Fibroblast of gingiva (primary cell): ENCODE results near the gene AGAP3.
"Not testable (repeated sequence)": the region's sequence is repeated elsewhere in the genome, so short reads cannot be mapped to it uniquely, and the experiment has no call there.

Experiments used
- DNase-seq: peaks from one replicate; pipeline ENCODE4 v3.0.0-alpha.2; 2011; ENCODE audit warnings: low read depth

Gene AGAP3

DNA sequence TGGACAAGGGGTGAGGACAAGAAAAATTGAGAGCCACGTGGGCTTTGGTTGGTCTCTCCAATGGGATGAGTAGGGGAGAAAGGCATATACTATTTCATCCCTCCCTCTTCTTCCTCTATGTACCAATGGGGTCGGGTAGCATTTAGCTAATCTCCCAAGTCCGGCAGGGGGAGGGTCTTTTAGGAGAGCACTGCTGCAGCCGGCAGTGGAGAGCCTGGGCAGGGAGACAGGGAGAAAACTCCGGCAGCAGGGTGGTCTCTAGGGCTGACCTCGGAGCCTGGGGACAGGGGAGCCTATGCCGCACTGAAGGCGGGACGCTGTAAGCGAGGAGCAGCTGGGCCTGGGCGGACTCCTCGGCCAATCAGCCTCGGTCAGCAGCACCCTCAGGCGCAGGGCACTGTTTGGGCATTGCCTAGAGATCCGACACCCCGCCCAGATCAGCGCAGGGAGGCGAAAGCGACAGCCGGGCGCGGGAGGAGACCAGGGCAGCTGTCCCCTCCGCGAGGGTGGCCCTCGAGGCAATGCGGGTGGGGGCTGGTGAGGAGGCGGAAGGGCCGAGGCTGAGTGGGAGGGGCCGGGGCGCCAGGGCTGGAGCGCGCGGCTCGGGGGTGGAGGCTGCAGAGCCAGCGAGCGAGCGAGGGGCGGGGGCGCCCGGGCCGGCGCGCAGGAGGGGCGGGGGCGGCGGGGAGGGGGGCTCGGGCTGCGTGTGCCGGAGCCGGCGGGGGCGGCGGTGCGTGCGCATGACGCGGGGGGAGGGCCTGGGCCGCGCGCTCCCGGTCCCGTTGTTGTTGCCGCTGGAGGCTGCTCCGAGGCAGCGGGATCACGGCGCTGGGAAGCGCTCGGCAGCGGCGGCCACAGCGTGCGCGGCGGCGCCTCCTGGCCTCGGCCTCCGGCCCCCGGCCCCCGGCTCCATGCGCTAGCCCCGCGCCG lies at the start of gene AGAP3:
TSS of gene AGAP3 (plus strand) at position 785 of the 930 bp plus-strand sequence. CDS start 267 bp downstream, outside the sequence.
- peak; percentile 85 for DNase-seq

DNA sequence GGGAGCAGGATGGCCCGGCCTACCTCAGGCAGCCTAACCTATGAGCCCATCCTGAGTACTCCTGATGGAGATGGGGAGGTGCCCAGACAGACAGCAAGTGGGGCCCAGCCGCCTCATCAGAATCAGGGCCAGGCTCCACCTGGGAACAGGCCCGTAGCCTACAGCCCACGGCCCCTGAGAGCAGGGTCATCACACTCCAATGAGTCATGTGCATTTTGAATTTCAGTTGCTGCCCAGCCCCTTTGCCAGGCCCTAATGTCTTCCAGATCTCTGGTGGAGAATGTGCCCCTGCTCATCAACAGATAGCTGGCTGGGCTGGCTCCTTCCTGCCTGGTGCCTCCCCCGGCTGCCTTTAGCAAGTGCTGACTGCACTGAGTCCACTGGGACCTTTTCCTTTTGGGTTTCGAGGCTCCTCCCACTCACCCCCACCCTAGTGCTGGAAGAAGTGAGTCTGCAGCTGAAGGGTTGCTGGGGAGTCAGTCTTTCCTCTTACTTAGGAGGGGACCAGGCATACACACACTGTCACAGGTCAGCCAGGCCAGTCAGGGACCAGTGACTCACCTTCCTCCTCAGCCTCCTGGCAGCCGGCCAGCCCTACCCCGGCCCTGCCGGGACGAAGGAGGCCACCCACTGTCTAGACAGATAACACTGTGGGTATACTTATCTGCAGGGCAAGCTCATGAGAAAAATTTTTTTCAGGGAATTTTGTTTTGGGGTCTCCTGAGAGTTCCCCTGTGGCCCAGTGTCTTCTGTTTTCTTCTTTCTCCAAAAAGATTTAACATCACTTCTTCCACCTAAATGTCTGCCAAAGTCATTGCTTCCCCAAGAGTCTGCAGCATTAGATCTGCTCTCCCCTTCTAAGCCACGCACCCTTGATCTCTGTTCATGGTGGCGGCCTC lies 47.1 kb upstream of the AGAP3 start:
- DNase-seq: peak; percentile 86

DNA sequence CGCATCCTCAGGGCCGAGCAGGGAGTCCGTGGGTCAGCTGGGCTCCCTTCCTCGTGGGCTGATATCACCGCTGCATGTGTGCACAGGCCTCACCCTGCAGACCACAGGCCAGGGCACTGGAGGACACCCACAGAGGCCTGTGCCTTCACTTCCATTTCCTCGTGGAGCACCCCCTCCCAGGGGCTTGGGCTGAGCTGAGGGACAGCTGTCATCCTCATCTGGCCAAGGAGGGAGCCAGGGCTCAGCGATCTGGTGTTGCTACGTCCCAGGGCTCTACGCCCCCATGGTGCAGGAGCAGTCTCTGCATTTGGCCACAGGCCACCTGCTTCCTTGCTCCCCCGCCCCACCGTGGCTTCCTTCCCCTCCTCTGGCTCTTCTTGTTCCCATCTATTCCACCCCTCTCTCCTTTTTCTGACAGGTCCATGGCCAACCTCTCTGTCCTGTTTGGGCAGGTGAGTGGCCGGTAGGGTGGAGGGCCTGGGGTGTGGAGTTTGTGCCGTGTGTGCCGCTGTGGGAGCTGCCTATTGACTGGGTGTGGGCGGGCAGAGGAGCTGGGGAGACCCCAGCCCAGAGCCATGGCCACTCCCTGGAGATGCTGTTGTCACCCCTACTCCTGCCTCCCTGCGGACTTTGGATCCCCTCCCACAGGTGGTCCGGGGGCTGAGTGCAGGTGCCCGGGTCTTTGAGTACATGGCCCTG lies 46.3 kb upstream of the AGAP3 start:
- no peak for DNase-seq

DNA sequence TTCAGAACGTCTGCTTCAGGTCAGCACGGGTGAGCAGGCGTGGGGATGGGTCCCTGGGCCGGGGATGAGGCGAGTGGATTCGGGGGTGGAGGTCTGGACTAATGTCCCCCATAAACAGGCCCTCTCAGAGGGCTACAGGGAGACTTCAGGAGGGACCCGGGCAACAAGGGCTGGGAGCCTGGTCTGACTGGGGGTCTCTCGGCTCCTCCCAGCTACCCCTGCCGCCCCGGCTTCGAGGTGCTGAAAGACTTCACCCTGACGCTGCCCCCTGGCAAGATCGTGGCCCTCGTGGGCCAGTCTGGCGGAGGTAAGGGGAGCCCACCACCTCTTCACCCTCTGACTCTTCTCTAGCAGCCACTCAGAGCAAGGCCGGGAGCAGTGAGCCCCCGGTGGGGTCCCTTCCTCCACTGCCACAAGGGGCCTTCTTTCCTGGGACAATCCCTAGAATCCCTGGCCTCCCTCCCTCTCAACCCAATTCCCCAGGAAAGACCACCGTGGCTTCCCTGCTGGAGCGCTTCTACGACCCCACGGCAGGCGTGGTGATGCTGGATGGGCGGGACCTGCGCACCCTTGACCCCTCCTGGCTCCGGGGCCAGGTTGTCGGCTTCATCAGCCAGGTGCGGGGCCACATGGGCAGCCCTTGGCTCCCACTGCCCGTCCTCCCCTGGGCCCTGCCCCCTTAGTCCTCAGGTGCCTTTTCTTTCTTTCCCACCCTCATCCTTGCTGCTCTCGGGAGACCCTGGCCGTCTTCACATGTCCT lies 45.5 kb upstream of the AGAP3 start:
- no peak for DNase-seq

DNA sequence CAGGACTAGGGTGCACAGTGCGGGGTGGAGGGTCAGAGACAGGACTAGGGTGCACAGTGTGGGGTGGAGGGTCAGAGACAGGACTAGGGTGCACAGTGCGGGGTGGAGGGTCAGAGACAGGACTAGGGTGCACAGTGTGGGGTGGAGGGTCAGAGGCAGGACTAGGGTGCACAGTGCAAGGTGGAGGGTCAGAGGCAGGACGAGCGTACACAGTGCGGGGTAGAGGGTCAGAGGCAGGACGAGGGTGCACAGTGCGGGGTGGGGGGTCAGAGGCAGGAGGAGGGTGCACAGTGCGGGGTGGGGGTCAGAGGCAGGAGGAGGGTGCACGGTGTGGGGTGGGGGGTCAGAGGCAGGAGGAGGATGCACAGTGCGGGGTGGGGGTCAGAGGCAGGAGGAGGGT lies 42.8 kb upstream of the AGAP3 start:
- DNase-seq: not testable (repeated sequence)

DNA sequence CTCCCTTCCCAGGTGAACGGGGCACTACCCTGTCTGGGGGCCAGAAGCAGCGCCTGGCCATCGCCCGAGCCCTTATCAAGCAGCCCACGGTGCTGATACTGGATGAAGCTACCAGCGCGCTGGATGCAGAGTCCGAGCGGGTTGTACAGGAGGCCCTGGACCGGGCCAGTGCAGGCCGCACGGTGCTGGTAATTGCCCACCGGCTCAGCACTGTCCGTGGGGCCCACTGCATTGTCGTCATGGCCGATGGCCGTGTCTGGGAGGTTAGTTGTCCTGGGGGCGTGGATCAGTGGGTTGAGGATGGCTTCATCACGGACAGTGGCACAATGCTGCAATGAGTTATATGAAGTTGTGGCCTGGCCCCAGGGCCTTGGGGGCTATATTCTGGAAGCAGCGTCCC lies 42.3 kb upstream of the AGAP3 start:
- no peak for DNase-seq

DNA sequence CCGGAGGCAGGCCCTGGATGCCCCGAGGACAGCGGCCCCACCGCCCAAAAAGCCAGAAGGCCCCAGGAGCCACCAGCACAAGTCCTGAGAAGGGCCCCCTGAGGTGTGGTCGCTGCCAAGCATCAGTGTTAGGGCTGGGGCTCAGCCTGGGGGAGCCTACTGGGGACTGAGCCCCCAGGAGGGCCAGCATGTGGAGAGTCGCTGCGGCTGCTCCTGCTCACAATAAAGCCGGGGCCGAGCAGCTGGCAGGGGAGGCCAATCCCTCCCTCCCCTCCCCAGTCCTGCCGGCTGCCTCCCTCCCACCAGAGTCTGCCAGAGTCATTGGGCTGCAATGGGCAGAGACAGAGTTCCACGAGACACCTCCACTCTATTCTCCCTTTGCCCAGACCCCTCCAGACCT lies 41.0 kb upstream of the AGAP3 start:
- no peak for DNase-seq

DNA sequence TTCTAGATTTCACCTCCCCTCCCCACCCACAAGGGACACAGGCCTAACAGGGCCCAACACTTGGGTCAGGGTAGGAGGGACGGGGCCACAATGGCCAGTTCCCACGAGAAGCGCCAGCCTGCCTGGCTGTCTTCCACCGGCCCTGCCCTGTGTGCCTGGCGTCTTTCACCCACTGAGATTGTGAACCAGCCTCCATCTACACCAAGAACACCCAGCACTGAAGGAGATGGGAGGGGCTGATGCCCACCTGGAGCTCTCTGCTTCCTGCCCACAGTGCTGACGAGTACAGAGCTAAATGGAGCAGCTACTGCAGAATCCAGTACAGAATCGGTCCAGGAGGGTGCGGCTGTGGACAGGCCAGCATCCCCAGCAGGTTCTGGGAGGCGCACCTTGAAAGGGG lies 40.3 kb upstream of the AGAP3 start:
- DNase-seq: no peak

DNA sequence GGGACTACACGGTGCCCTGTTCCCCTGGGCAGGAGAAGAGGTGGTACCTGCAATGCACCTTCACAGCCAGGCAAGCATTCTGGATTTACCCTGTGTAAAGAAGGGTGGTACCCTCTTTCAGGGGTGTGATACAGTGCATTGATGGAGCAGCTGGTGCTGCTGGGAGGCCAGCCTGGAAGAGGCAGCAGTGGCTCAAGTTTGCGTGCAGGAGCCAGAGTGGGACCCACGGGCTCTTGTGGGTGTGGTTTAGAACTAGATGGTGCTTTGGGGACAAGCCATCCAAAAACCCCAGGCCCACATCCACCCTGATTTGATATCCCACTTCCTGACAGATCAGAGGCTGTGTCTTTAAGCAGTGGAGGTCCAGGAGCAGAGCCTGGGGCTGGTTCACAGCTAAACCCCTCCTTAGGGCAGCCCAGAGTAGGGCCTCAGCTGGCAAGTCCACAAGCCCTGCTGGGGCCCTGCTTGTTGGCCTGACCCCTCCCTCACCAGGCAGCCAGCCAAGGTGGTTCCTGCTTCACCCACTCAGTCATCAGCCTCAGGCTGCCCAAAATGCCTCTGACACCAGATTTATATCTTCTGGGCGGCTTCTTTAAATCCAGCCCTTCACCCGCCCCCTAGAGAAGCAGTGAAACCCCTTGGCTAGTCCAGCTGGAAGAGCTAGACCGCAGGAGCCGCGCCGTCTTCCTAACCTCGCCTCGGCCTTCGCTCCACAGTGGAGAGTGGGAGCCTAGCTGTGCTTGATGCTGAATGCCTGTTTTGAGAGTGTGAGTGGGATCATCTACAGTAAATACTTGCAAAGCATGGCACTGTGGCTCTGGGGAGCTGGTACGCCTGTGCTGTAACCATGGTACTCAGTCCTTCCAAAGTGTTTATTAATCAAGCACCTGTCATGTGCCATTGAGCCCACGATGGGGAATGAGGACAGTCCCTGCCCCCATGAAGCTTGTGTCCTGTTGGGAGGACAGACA lies 39.4 kb upstream of the AGAP3 start:
- DNase-seq: peak; percentile 47

DNA sequence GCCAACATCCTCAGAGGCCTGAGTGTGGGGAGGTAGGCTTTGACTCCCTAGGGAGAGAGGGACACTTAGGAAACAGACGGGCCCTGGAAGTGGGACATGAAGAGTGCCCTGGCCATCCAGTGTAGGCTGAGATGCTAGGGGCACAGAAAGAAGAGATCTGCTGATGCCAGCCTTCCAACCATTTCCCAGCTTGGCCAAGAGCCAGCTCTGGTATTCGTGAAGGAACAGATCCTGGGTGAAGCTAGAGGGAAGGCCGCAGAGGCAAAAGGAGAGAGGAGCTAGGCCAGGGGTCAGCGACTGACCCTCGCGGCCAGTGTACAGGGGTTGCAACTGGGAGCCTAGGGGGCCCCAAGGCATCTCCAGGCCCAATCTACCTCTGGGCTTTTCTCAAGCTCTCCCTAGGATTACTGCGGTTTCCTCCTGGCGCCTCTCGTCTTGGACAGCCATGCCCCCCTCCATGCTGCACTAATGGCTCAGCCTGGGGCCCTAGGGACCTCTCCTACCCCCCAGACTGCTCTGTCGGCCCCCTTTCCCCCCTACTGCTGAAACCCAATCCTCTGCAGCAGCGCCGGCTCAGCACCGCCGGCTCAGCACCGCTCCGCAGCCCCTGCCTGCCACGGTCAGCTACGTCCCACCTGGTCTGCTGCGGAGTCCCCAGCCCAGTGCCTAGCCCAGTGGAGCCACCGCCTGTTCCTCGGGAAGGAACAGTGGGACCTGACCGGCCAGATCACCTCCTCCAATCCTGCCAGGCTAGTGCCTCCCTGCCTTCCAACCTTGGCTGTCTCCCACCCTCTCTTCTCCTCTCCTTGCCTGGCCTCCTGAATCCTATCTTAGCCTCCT lies 38.1 kb upstream of the AGAP3 start, which contains the start of gene ASIC3:
TSS of gene ASIC3 (plus strand) at position 556 of the 840 bp plus-strand sequence. CDS start 355 bp downstream, outside the sequence.
- DNase-seq: no peak

DNA sequence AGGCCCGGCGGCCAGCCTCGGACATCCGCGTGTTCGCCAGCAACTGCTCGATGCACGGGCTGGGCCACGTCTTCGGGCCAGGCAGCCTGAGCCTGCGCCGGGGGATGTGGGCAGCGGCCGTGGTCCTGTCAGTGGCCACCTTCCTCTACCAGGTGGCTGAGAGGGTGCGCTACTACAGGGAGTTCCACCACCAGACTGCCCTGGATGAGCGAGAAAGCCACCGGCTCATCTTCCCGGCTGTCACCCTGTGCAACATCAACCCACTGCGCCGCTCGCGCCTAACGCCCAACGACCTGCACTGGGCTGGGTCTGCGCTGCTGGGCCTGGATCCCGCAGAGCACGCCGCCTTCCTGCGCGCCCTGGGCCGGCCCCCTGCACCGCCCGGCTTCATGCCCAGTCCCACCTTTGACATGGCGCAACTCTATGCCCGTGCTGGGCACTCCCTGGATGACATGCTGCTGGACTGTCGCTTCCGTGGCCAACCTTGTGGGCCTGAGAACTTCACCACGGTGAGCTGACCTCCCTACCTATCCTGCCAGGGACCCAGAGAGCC lies 37.3 kb upstream of the AGAP3 start:
- DNase-seq: no peak

DNA sequence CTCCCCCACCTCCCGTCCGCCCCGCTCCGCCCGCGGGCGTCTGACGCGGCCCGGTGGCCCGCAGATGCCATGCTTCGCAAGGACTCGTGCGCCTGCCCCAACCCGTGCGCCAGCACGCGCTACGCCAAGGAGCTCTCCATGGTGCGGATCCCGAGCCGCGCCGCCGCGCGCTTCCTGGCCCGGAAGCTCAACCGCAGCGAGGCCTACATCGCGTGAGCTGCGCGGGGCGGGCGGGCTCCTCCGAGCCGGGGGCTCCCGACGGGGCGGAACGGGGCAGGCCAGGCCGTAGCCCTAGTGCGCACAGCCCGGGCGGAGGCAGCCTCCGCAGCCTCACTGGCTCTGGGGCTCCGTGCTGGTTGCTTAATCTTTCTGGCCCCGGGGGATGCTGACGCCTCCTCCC lies 35.2 kb upstream of the AGAP3 start:
- peak; percentile 67 for DNase-seq

DNA sequence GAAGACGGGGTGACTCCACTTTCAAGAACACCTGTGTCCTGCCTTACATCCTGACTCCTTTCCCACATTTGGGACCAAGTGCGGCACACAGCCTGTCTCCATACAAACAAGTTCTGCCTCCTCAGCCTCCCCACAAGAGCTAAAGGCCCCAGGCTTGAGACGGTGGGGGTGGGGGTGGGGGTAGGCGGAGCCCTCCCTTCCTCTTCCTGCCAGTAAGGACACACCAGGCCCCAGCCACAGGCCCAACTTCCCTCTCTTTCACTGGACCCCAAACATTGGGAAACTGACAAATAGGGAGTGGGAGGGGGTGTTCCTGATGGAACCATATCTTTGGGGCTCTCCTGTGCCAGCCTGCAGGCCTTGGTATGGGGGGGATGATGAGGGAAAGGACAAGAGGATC lies 33.2 kb upstream of the AGAP3 start:
- no peak for DNase-seq

DNA sequence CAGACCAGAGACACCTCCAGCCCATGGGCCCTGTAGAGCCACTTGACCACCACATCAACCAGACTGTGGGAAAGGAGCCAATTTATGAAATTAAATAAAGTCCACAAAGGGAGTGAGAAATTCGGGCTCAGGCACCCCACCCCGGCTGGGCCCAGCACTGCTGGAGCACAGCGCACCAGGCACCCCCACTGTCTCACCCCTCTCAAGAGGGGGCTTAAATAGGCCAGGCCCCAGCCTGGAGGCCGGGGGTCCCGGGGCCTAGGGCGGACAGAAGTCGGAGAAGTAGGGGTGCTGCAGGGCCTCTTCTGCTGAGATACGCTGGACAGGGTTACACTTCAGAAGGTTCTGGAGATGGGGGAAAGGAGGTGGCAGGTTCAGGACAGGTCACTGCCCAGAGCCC lies 32.5 kb upstream of the AGAP3 start:
- DNase-seq: no peak

DNA sequence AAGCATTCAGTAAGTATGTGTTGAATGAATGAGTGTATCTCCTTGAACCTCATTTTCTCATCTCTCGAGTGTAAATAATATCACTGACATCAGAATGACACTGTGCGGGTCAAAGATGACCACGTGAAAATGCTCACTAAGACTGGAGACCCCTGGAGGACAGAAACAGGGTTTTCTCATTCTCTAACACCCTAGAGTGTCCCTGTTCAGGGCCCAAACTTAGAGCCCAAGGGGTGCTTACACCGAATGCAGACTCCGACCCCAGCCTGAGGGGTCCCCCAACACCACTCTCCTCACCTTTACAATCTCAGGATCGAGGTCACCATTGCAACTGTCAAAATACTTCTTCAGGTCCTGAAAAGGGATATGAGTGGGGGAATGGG lies 30.0 kb upstream of the AGAP3 start:
- DNase-seq: no peak

DNA sequence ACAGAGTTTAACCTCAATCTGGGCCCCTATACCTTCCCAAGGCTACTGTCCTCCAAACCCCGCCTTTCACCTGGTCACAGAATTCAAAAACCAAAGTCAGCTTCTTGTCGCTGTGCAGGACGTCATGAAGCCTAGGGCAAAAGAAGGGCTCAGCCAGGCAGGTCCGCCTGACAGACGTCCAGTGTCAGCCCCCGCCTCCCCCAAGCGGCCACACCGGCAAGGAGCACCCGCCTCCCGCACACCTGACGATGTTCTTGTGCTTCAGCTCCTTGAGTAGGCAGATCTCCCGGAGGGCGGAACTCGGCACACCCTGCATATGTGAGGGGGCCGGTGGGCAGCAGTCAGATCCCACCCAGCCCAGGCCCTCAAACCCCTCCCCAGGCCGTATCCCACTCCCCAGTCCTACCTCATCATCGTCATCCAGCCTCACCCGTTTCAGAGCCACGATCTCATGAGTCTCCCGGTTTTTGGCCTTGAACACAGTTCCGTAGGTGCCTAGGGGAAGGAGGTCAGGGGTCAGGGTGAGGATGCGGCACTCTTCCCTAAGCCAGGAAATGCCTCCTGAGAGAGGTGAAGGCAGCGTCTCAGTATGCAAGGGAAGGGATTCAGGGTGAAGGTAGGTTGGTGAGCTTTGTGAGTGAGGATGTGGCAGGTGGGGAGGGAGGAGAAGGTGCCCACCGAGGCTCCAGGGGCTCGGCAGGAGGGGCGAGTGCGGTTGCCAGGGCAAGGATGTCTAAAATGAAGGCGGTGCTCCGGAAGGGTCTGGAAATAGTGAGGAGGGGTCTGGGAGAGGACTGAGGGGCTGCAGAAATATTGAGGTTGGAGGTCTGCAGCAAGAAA lies 29.4 kb upstream of the AGAP3 start:
- DNase-seq: no peak

DNA sequence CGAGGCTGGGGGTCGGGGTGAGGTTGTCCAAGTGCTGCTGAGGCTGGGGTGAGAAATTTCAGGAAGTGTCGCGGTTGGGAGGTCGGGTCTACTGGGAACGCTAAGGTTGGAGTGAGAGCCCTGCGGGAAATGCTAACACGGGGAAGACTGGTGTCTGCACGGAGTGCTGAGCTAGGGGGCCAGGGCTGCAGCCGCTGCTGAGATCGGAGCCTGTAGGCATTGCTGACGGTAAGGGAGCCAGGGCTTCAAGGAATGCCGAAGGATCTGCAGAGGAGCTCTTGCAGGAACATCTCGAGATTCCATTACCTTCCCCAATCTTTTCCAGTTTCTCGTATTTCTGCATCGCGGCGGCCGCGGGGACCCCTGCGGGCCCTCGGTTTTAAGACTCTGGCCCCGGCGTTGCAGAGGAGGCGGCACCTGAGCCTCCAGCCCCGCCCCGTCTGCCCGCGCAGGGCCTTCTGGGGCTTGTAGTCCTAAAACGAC lies 28.7 kb upstream of the AGAP3 start, which contains the start of gene CDK5:
TSS of gene CDK5 (minus strand) at position 392 of the 483 bp plus-strand sequence. CDS start at position 343, 49 bp downstream.
- no peak for DNase-seq
